Eye (tissue), 1 donor: ENCODE results near the gene MFSD12.
A peak's percentile ranks its signal among the peaks of the same experiment; 100 is the strongest.

Source experiments
- DNase-seq: peaks from one replicate; pipeline ENCODE4 v3.0.0-alpha.2; 2015

The MFSD12 gene

DNA sequence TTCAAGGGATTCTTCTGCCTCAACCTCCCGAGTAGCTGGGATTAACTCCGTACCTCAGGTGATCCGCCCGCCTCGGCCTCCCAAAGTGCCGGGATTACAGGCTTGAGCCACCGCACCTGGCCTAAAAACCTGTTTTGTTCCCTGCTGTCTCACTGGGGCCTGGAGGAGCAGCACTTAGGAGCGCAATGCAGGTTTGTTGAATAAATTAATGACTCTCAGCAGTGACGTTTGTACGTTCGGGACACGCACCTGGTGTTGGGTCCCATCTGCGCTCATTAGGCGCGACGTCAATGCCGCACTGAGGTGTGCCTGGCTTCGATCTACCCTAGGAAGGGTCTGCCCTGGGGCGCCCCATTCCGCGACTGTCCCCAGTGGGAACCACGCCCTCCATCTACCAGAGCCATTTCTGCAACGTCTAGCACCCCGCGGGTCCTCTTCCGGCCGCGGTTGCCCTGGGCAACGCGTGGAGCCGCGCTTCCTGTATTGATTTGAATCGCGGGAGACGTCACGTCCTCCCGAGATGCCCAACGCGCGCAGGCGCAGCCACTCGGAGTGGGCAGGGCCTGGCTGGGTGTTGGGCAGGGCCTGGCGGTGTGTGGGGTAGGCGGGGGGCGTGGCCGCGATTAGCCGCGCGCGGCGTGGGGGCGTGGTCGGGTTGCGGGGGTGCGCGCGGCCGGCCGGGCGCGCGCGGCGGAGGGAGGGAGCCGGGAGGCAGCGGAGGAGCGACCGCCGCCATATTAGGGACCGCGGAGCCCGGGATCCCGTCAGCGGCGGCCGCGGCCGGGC, 51.6 kb downstream of the MFSD12 start, which contains the start of gene FZR1:
Gene FZR1 (plus strand): TSS at position 714 of the 786 bp plus-strand sequence. CDS start 16,679 bp downstream, outside the sequence.
- peak; percentile 99 for DNase-seq

DNA sequence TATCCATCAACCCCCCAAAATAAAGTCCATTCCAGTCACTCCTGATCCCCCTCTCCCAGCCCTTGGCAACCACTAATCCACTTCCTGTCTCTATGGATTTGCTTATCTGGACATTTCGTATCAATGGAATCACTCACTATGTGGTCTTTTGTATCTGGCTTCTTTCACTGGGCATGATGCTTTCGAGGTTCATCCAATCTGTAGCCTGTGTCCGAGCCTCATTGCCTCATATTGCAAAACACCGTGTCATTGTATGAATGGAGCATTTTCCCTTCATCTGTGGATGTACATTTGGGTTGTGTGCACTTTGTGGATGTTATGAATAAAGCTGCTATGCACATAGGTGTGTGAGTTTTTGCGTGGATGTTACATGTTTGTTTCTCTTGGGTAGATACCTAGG, 52.7 kb downstream of the MFSD12 start:
- DNase-seq: no peak

DNA sequence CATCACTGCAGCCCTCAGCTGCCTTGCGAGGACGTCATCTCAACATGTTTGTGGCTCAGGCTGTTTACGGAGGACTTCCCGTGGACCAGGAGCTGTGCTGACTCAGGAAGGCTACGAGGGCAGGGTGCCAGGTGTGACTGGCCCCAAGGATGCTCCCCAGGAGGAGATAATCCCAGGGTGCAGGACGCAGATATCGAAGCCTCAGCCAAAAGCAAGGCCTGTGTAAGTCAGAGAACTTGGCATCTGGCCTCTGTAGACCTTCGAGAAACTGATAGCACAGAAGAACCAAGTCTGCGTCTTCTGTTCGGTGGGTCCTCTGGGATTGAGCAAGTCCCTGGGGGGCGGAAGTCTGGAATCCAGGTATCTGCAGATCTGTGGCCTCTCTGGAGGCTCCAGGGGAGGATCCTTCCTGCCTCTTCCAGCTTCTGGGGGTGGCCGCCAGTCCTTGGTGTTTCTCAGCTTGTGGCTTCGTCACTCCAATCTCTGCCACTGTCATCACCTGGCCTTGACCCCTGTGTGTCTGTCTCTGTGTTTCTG, 54.3 kb downstream of the MFSD12 start:
- DNase-seq: no peak

DNA sequence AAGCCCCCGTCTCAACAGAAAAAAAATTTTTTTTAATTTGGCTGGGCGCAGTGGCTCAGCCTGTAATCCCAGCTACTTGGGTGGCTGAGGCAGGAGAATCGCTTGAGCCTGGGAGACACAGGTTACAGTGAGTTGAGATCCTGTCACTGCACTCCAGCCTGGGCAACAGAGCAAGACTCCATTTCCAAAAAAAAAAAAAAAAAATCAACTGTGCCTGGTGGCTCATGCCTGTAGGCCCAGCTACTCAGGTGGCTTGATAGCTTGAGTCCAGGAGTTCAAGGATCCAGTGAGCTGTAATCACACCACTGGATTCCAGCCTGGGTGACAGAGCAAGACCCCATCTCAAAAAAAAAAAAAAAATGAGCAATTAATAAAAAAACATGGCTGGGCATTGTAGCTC, 55.6 kb downstream of the MFSD12 start:
- no peak for DNase-seq

DNA sequence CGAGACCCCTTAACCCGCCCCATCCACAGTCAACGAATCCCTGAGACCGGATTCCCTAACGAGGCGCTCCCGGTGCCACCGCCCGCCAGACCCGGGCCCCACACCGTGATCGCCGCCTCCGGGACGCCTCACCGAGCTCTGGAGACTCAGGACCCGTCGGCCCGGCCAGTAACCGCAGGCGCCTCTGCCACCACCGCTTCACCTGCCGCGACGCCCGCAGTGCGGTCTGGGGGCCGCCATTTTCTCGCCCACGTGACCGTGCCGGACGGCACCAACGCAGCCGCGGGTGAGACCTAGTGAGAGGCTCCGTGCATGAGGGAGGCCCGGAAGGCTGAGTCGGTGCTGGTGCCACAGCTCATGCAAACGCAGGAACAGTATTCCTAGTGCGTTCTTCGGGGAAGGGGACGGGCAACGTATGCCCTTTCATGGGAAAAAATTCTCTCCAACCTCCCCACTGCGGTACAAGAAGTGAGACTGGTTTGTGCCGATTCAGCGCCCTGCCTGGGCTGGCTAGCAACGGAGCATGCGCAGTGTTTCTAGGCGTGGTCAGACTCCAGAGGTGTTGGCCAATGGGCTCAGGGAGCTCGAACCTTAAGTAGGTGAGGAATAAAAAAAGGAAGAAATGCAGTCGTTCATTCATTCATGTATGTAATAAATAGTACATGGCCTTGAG, 56.8 kb downstream of the MFSD12 start, which contains the start of gene DOHH:
Gene DOHH (minus strand): TSS at position 246 of the 673 bp plus-strand sequence. CDS start 3,860 bp downstream, outside the sequence.
- peak; percentile 99 for DNase-seq

DNA sequence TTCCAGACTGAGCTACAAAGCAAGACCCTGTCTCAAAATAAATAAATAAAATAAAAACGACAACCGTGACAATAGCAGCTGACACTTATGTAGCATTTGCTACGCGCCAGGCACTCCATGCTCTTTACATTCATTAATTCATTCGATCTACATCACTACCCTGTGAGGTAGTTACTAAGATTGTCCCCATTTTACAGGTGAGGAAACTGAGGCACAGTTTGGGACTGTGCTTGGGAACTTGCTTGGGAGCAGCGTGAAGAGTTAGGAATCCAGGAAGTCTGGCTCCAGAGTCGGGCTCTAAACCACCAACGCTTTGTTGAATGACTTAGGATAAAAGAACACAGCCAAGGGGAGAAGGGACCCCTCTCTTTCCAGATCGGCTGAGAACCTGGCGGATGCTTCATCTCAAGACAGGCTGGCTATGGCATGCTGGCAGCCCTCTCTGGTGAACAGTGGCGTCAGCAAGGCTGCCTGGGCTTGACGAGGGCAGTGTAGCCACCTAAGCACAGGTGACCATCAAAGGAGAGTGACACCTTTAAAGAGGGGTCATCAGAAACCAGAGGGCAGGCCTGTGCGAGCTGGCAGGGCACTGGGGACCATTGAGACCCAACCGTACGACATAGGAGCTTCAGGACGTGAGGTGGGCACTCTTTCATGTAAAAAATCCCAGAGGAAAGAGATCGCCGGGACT, 57.5 kb downstream of the MFSD12 start:
- no peak for DNase-seq

DNA sequence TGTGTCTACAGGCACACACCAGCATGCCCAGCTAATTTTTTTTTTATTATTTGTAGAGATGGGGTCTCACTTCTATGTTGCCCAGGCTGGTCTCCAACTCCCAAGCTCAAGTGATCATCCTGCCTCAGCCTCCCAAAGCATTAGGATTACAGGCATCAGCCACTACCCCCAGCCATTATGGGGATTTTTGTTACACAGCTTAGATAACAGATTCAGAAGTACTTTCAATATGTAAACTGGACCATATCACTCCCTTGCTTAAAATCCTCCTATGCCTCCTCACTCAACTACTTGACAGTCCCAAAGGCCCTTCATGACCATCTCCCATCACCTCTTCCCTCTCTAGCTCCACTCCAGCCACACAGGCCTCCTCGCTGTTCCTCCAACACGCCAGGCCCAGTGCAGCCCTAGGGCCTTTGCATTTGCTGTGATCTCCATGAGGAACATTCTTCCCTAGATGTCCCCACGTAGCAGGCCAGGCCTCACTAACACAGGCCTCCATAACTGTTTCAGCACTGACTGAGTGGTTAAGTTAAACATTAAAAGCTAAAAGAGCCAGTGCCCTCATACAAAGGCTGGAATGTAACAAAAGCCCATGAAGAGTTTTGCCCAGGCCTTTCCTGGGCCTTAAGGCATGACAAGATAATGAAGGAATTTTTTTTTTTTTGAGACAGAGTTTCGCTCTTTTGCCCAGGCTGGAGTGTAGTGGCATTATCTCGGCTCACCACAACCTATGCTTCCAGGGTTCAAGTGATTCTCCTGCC, 59.4 kb downstream of the MFSD12 start:
- DNase-seq: no peak

DNA sequence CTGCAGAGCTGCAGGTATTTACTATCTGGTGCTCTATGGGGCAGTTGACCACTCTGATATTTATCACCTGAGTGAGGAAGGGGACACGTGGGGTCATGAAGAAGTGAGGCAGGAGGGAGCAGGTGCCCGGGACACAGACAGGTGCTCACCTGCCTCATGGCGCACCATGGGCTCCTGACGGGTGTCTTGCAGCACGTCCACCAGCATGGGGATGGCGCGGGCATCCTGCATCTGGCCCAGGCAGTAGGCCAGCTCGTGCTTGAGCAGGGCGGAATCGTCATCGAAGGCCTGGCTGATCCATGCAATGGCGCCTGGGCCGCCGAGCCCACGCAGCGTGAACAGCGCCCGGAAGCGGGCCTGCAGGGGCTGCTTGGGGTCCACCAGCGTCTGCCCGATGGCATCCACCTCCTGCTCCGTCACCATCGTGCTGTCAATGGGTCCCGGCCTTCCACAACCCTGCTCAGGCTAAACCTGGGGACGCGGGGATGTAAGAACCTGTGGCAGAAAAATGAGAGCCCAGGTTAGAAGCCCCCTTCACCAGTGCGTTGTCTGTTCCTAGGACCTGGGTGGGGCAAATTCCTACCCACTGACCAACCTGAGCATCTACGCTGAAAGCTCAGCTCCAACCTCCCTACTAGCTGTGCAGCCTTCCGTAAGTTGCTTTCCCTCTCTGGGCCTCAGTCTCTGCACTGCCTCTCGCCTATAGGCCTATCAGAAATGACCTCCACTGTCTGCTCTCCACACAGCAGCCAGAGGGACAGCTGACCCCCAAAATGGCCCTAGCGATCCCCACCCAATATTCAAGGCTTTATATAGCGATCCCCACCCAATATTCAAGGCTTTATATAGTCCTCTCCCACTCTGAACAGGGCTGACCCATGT, 60.8 kb downstream of the MFSD12 start:
- no peak for DNase-seq

DNA sequence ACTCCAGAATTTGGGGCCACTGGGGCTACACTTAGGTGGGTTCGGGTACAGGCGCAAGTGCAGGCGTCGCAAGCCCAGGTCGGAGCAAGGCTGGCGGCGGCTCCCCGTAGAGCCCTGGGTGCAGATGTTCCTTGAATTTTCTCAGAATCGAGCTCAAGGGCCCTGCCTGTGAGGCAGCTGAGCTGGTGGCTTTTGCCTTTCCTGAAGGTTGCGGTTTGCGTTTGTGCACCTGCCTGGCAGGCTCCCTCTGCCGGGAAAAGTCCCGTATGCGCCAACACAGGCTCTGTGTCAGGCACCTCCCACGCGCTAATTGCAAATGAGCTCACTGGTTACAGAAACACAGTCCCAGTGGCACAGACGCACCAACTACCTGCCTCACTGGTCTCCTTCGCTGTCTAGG, 62.8 kb downstream of the MFSD12 start:
- no peak for DNase-seq
